GM19467 (cell line): Measurements from ENCODE around the gene SNX10.
"Not testable (repeated sequence)": the region's sequence is repeated elsewhere in the genome, so short reads cannot be mapped to it uniquely, and the experiment has no call there.

Experiments used
- ATAC-seq: cut with Tn5 transposase; IDR thresholded peaks from one replicate; pipeline ENCODE4 v1.9.1; 2021; ENCODE audit warnings: mild to moderate bottlenecking, moderate library complexity; ENCODE audit not compliant: unreplicated experiment

Gene SNX10

GRCh38 chr7:26291699-26292538 lies at the start of gene SNX10:
Gene SNX10, plus strand, starts transcription at chr7:26291862. Its CDS starts 54,581 bp downstream, at chr7:26346443.
- peak; percentile 76 for ATAC-seq

- ATAC-seq, result no peak
Observed at GRCh38 chr7:26245150-26245549, 46.5 kb upstream of the SNX10 start.

GRCh38 chr7:26250239-26250638 lies 41.4 kb upstream of the SNX10 start:
- ATAC-seq, result no peak

GRCh38 chr7:26261866-26262265 lies 29.8 kb upstream of the SNX10 start:
- not testable (repeated sequence) for ATAC-seq

GRCh38 chr7:26265065-26265464 lies 26.6 kb upstream of the SNX10 start:
- ATAC-seq, result no peak

GRCh38 chr7:26265499-26266075 lies 26.1 kb upstream of the SNX10 start:
- ATAC-seq, result no peak

GRCh38 chr7:26267601-26268166 lies 24.0 kb upstream of the SNX10 start:
- ATAC-seq, result no peak

GRCh38 chr7:26275213-26275612 lies 16.4 kb upstream of the SNX10 start:
- ATAC-seq, result no peak

GRCh38 chr7:26278770-26279169 lies 12.9 kb upstream of the SNX10 start:
- ATAC-seq, result peak; percentile 39

- peak; percentile 66 for ATAC-seq
Observed at GRCh38 chr7:26279405-26279804, 12.3 kb upstream of the SNX10 start.

GRCh38 chr7:26280097-26280496 lies 11.6 kb upstream of the SNX10 start:
- no peak for ATAC-seq

GRCh38 chr7:26280723-26281122 lies 10.9 kb upstream of the SNX10 start:
- ATAC-seq, result no peak

- no peak for ATAC-seq
Observed at GRCh38 chr7:26284477-26284876, 7.2 kb upstream of the SNX10 start.

GRCh38 chr7:26284995-26285632 lies 6.5 kb upstream of the SNX10 start:
- ATAC-seq, result no peak

GRCh38 chr7:26286157-26286556 lies 5.5 kb upstream of the SNX10 start:
- ATAC-seq, result no peak

- ATAC-seq, result not testable (repeated sequence)
Observed at GRCh38 chr7:26288126-26288525, 3.5 kb upstream of the SNX10 start.

GRCh38 chr7:26291251-26291650 lies 411 bp upstream of the SNX10 start:
- ATAC-seq, result no peak

GRCh38 chr7:26292768-26293560 lies 1.3 kb downstream of the SNX10 start:
- no peak for ATAC-seq

- ATAC-seq, result peak; percentile 60
Observed at GRCh38 chr7:26293569-26294308, 2.1 kb downstream of the SNX10 start.

- ATAC-seq, result no peak
Observed at GRCh38 chr7:26295015-26295414, 3.4 kb downstream of the SNX10 start.
